Activated naive CD8-positive, alpha-beta T cell treated with anti-CD3 and anti-CD28 coated beads for 36 hours (primary cell): ENCODE results near the gene DUSP22. TPM values are rescaled to one million over a fixed set of nuclear protein-coding genes. Genes with fewer than 3 reads are reported as not detected.
A peak's percentile ranks its signal among the peaks of the same experiment; 100 is the strongest.

ENCODE experiments used
- DNase-seq: peaks from one replicate; pipeline ENCODE4 v3.0.0; 2021
- H3K27ac Mint-ChIP-seq: one replicate; pipeline ENCODE4 v1.8.0; 2022; ENCODE audit warnings: mild to moderate bottlenecking, moderate library complexity, mixed read lengths
- H3K27me3 Mint-ChIP-seq: one replicate; pipeline ENCODE4 v1.8.0; 2022; ENCODE audit warnings: mild to moderate bottlenecking, mixed read lengths
- H3K36me3 Mint-ChIP-seq: one replicate; pipeline ENCODE4 v1.8.0; 2021; ENCODE audit warnings: mild to moderate bottlenecking, mixed read lengths
- H3K4me1 Mint-ChIP-seq: one replicate; pipeline ENCODE4 v1.8.0; 2021; ENCODE audit warnings: mixed read lengths
- H3K4me3 Mint-ChIP-seq: one replicate; pipeline ENCODE4 v1.8.0; 2022; ENCODE audit warnings: mild to moderate bottlenecking, moderate library complexity, mixed read lengths
- H3K9me3 Mint-ChIP-seq: one replicate; pipeline ENCODE4 v1.8.0; 2022; ENCODE audit warnings: mixed read lengths
- total RNA-seq, 2 experiments: library from RNA; stranded (reverse); gene quantifications; one replicate each; pipeline ENCODE4 v1.2.3, GENCODE V29; 2021

DUSP22 gene
- total RNA-seq, 2 experiments from 2014 or later, result 22.9 to 23.9 TPM

DNA sequence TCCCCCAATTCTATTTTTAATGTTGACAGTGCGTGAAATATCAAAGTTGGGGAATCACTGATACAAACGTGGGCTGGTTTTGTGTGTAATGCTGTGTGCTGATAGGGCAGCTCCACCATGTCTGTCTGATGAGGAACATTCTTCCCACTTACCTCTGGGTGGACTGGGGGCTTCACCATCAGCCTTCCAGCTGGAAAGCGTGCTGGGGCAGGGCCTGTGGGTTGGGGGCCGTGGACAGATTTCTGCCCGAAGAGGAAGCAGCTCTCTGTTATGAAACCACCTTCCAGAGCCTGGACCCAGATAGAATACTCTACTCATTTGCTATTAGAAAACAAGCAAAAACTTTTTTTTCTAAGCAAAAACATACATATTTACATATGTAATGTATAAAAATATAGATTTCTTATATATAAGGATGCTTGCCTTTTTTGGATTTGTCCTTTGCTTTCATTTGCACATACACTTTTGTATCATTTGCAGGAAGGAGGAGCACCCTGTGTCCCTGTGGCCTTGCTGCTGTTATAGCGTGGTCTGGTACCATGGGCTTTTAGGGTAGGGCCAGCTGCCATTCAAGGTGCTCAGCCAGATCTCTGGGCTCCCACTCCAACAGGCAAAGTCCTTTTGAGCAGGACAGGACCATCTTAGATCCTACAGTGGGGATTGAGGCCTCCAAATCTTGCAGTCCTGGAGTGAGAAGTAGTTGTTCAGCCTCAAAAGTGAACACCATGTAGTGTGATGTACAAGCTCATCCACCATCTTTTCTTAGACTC, 48.1 kb downstream of the DUSP22 start:
- Mint-ChIP-seq H3K4me1 (peaks cover 64% of the 10 kb centered on the region), H3K27me3 (no peaks in the 10 kb centered on the region), H3K9me3 (no peaks in the 10 kb centered on the region), H3K36me3 (peaks cover 13% of the 10 kb centered on the region), H3K27ac (peak overlapping the region; percentile 81), H3K4me3 (peak overlapping the region; percentile 59)
- DNase-seq, result no peak

DNA sequence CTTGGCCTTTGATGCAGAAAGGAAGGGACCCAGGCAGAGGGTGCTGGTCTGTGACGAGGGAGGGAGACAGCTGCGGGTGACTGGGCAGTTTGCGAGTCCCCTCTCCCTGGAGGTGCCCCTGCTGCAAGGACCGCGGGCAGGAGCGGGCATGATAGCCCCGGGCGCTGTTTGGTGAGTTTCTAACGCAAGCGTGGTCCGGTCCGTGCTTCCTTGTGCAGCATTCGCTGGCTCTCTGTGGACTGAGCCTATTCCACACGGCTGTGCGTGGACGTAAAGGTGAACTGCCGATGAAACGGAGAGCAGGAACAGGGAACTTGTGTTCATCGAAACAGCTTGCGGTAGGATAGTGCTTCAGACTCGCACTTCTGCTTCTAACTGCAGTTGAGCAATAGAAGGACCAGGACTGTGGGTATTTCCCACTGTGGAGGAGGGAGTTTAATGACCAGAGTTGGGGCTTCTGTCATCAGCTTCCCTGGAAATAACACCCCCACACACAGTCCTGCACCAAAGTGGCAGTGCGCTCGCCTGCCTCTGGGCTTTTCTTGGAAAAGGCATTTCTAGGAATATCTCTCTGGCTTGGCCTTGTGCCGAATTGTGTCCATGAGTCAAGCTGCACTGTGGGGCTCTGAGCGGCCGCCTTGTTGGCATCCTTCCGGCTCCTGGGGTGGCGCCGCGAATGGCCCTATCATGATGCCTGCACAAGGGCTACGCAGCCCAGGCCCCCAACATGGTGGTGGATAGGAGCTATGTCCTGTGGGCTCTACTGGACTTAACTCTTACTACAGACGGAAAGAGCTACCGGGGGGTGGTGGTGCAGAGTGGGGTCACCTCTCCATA, 48.9 kb downstream of the DUSP22 start:
- DNase-seq, result no peak
- Mint-ChIP-seq H3K9me3 (no peaks in the 10 kb centered on the region), H3K36me3 (peaks cover 13% of the 10 kb centered on the region), H3K27me3 (no peaks in the 10 kb centered on the region), H3K4me3 (no peak overlapping the region), H3K27ac (peak overlapping the region; percentile 66), H3K4me1 (peaks cover 60% of the 10 kb centered on the region)

DNA sequence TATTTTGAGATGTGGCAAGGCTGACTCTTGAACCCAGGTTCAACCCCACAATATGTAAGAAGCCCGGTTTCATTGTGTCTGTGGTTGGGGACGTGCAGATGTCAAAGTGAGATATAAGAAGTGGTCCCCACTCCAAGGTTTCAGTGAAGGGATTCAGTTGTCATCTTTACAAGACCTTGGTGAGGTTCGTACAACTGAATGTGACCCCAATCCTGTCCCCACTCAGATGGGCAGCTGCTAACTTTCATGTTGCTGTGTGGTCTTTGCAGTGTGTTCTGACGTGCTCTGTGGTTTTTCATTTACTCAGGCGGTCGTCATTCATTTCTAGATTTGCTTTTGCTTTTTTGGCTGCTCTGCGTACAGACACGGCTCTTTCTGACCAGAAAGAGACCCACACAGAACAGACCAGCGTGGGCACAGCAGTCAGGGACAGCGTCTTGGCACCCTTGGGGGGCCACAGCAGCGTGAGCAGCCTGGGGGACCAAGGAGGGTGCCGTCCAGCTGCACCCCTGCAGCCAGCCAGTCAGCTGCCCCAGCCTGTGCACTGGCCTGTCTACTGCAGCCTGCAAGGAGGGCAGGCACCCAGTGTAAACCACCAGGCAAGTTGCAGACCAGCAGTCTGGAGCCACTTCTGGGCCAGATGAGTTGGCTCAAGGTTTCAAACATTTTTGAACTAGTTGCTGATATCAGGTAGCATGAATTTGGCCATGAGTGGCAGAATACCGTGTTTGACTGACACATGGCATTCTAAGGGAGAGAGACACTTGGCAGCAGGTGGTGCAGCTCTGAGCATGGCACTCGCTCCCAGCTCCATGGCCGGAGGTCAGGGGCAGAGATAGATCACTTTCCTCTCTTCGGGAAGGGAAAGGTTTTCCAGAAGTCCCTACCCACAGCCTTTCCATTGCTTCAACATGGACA, 49.9 kb downstream of the DUSP22 start:
- DNase-seq, result peak; percentile 32
- peaks cover 50% of the 10 kb centered on the region for H3K4me1 Mint-ChIP-seq
- H3K36me3 Mint-ChIP-seq, result peaks cover 13% of the 10 kb centered on the region
- no peaks in the 10 kb centered on the region for H3K27me3 Mint-ChIP-seq
- peak overlapping the region; percentile 66 for H3K27ac Mint-ChIP-seq
- H3K9me3 Mint-ChIP-seq, result no peaks in the 10 kb centered on the region
- no peak overlapping the region for H3K4me3 Mint-ChIP-seq

DNA sequence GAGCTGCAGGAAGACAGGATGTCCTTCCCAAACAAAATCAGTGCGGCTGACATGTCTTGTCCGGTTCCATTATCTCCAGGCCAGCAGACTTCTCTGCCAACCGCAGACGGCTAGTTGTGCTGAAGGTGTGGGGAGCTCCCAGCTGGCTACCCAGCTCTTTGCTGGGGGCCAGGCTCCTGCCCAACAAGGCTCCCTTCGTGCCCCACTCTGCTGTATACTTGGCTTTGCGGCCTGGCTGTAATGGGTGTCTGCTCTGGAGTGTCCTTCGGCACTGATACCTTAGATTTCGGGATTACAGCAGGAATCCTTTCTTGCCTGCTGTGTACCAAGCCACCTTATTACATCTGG, 50.5 kb downstream of the DUSP22 start:
- Mint-ChIP-seq H3K36me3 (peaks cover 13% of the 10 kb centered on the region), H3K27ac (no peak overlapping the region), H3K4me3 (no peak overlapping the region), H3K9me3 (no peaks in the 10 kb centered on the region), H3K4me1 (peaks cover 44% of the 10 kb centered on the region), H3K27me3 (no peaks in the 10 kb centered on the region)
- DNase-seq, result no peak

DNA sequence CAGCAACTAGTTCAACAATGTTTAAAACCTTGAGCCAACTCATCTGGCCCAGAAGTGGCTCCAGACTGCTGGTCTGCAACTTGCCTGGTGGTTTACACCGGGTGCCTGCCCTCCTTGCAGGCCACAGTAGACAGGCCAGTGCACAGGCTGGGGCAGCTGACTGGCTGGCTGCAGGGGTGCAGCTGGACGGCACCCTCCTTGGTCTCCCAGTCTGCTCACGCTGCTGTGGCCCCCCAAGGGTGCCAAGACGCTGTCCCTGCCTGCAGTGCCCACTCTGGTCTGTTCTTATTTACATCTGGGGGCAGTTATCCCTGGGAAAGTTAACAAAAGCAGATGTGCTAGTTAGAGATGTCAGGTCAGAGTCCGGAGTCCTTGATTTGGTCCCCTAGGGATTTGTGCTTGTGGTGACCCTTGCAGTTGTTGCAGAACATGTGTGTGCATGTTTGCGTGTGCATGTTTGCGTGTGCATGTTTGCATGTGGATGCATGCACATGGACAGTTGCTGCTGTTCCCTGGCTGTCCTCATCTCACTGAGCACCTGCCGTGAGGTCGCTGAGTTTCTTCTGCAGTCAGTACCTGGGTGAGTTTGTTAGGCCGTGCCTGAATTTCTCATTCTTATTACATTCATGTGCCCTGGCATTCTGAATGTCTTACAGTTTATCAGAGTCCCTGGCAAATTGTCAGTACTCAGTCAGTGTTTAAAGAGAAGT, 51.1 kb downstream of the DUSP22 start:
- H3K27ac Mint-ChIP-seq, result no peak overlapping the region
- H3K27me3 Mint-ChIP-seq, result no peaks in the 10 kb centered on the region
- H3K4me1 Mint-ChIP-seq, result peaks cover 39% of the 10 kb centered on the region
- no peak for DNase-seq
- H3K36me3 Mint-ChIP-seq, result peaks cover 13% of the 10 kb centered on the region
- no peaks in the 10 kb centered on the region for H3K9me3 Mint-ChIP-seq
- H3K4me3 Mint-ChIP-seq, result no peak overlapping the region

DNA sequence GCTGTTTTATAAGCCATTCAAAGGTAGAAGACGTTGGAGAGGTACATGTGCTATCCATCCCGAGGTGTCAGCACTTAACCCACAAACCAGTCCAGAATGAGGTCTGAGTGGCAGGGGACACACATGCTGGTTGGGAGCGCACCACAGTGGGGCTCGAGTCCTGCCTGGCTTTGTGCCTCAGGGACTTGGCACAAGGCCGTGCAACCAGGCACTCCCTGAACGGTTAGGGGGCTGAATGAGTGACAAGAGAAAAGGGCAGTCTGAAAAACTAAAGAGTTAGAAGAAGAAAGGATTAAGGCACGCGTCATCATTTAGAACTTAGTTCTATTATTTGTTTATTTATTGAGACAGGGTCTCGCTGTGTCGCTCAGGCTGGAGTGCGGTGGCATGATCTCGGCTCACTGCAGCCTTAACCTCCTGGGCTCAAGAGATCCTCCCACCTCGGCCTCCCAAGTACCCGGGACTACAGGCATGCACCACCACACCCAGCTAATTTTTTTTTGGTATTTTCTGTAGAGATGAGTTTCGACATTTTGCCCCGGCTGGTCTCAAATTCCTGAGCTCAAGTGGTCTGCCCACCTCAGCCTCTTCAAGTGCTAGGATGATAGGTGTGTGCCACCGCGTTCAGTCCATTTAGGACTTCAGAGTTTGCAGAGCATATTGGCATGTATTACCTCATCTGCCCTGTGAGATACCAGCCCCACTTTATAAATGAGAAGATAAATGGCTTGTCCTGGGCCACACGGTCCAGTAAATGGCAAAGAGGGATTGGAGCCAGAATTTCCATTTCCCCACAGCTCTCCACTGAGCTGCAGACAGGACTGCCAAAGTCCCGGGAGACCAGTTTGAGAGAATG, 51.9 kb downstream of the DUSP22 start:
- Mint-ChIP-seq H3K4me1 (peaks cover 31% of the 10 kb centered on the region), H3K27ac (no peak overlapping the region), H3K36me3 (peaks cover 11% of the 10 kb centered on the region), H3K27me3 (no peaks in the 10 kb centered on the region), H3K4me3 (no peak overlapping the region), H3K9me3 (no peaks in the 10 kb centered on the region)
- DNase-seq, result no peak

DNA sequence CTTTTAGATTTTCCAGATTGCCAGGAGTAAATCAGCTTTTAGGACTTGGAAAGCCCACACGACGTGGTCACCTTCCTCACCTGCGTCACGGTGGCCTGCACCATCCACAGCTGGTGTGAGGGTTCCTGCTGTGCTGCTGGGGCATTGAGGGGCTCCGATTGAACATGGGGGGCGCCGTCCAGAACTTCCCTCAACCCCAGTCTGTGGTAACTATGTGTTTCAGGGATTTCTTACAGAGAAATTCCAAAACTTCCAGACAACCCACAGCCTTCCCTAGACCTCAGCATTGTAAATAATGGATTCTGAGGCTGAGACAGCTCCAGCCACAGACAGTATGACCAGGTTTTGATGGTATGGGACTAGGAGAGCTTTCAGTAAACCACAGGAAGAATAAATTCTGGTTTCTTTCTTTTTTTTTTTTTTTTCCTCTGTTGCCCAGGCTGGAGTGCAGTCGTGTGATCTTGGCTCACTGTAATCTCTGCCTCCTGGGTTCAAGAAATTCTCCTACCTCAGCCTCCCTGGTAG, 52.6 kb downstream of the DUSP22 start:
- Mint-ChIP-seq H3K36me3 (peaks cover 11% of the 10 kb centered on the region), H3K4me1 (peaks cover 25% of the 10 kb centered on the region), H3K27me3 (no peaks in the 10 kb centered on the region), H3K4me3 (no peak overlapping the region), H3K27ac (no peak overlapping the region), H3K9me3 (no peaks in the 10 kb centered on the region)
- DNase-seq, result no peak

DNA sequence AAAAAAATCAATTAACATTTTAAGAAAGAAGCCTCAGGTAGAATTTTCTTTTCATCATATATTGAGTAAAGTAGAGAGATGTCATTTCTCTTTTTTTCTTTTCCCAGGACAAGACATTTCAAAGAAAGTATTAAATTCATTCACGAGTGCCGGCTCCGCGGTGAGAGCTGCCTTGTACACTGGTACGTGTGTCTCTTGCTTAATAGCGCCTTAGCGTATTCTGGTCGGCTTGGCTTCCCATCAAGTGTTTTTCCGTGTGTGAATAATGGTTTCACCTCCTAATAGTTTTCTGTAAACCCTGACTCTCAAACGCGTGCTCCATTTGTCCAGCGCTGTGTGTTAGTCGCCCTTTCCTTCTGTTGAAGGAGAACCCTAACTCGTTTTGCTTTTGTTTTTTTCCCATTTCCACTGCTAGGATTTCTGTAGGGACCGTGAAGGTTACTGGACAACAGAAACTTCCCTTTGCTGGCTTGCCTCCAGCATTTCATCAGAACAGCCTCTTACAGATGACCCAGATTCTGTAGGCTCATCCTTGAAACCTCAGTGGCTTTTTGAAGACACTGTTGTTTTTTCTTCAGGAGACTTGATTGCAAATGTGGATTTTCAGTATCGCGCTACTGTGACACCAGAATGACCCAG, 53.6 kb downstream of the DUSP22 start:
- no peak for DNase-seq
- H3K9me3 Mint-ChIP-seq, result no peaks in the 10 kb centered on the region
- no peaks in the 10 kb centered on the region for H3K27me3 Mint-ChIP-seq
- H3K4me3 Mint-ChIP-seq, result no peak overlapping the region
- H3K27ac Mint-ChIP-seq, result no peak overlapping the region
- peaks cover 9% of the 10 kb centered on the region for H3K36me3 Mint-ChIP-seq
- H3K4me1 Mint-ChIP-seq, result peaks cover 16% of the 10 kb centered on the region

DNA sequence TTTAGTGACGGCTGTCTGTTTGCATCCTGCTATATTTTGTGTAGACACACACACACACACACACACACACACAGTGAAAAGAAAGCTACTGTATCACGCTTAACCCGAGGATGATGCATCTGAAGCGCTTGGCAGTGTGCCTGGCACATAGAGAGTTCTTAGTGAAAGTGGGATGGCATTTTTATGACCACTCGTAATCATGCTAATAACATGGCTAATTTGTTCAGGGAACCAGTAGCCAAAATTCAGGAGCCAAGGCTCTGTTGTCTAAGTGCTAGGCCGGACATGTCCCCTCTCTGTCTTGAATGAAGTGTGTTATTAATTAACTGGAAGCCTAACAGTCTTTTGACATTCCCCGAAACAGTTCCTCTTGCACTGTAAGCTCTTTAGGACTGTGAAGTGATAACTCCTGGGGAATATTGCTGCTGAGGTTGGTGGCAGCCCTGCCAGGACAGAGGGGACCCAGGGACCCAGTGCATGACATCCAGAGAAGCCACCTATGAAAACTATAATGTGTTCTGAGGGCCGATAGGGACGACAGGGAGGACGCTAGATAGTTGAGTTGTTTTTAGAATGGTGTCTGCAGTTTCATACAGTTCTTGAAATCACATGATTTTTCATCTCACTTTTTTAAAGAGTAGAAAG, 54.2 kb downstream of the DUSP22 start:
- Mint-ChIP-seq H3K36me3 (peaks cover 7% of the 10 kb centered on the region), H3K27me3 (no peaks in the 10 kb centered on the region), H3K4me1 (peaks cover 11% of the 10 kb centered on the region), H3K9me3 (no peaks in the 10 kb centered on the region), H3K4me3 (no peak overlapping the region), H3K27ac (no peak overlapping the region)
- no peak for DNase-seq

DNA sequence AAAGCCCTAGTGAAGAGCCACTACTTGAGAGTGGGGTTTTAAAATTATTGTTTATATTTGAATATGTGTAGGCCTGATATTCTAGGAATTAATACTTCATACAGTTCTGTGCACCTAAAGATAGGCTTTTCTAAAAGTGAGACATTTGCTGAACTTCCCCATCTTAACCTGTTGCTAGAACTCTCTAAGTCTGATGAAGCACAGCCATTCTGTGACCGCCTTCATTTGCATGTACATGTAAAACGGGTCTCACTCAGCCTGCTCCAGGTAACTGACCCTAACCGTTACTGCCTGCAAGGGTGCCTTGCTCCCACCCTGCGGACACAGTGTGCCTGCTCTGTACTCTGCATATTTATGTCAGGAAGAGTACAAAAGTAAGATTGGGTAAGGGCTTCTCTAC, 54.9 kb downstream of the DUSP22 start:
- no peaks in the 10 kb centered on the region for H3K9me3 Mint-ChIP-seq
- no peak overlapping the region for H3K27ac Mint-ChIP-seq
- no peaks in the 10 kb centered on the region for H3K27me3 Mint-ChIP-seq
- no peak for DNase-seq
- H3K4me3 Mint-ChIP-seq, result no peak overlapping the region
- H3K4me1 Mint-ChIP-seq, result peaks cover 4% of the 10 kb centered on the region
- H3K36me3 Mint-ChIP-seq, result peaks cover 4% of the 10 kb centered on the region

DNA sequence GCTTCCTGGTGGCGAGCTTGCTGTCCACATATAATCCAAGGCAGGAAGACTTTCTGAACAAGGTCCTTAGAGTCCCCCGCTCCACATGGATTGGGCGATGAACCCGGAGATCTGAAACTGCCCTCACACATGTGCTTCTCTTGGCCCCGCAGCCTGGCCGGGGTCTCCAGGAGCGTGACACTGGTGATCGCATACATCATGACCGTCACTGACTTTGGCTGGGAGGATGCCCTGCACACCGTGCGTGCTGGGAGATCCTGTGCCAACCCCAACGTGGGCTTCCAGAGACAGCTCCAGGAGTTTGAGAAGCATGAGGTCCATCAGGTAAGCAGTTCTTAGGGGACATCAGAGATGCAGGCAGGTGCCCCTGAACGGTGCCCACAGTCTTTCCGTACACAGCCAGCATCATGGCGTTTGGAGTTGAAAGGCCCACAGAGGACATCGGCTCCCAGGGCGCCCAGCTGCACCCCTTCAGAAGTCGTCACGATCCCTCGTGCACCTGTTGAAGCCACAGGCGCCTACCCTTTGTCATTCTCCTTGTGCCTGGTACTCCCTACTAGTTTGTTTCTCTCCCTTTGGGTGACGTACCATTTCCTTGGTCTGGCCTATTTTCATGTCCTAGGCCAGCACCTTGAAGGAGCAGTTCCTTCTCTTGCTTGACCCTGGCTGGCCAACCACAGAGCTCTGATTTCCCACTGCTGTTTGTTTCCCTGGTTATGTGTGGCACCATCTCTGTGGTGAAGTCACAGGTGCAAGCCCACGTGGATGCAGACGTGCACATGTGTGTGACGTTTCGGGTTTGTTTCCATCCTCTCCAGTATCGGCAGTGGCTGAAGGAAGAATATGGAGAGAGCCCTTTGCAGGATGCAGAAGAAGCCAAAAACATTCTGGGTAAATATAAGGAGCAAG, 55.9 kb downstream of the DUSP22 start:
- no peak overlapping the region for H3K4me3 Mint-ChIP-seq
- H3K27ac Mint-ChIP-seq, result no peak overlapping the region
- no peaks in the 10 kb centered on the region for H3K9me3 Mint-ChIP-seq
- no peaks in the 10 kb centered on the region for H3K27me3 Mint-ChIP-seq
- no peak for DNase-seq
- H3K36me3 Mint-ChIP-seq, result peaks cover 4% of the 10 kb centered on the region
- no peaks in the 10 kb centered on the region for H3K4me1 Mint-ChIP-seq

DNA sequence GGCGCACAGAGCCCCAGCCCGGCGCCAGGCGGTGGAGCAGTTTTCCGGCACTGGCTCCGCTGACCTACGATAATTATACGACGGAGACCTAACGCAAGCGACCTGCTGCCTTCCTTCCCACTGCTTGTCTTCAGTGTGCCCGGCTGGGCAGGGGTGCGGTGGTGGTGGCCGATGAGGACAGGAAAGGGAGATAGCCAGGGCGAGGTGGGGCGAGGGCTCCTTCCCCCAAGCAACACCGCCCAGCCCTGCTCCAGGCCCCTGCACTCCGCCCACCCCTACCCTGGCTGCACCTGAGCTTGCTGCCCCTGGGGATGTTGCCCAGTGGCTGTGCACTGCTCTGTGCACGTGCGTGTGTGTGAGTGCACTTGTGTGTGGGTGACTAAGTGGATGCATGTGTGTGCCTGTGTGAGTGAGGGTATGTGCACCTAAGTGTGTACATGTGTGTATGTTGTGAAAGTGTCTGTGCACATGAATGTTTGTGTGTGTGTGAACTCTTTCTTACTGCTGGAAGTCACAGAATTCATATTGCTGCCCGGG, 56.6 kb downstream of the DUSP22 start:
- DNase-seq, result no peak
- Mint-ChIP-seq H3K27me3 (no peaks in the 10 kb centered on the region), H3K9me3 (no peaks in the 10 kb centered on the region), H3K36me3 (peaks cover 4% of the 10 kb centered on the region), H3K4me1 (no peaks in the 10 kb centered on the region), H3K4me3 (no peak overlapping the region), H3K27ac (no peak overlapping the region)
